Stimulated activated CD8-positive, alpha-beta memory T cell treated with anti-CD3 and anti-CD28 coated beads, Interleukin-4, amount 100 ng/mL, for 48 hours (primary cell): ENCODE measurements around the gene NUP210L.
"Not testable (repeated sequence)": the region's sequence is repeated elsewhere in the genome, so short reads cannot be mapped to it uniquely, and the experiment has no call there.

ENCODE experiments used
- DNase-seq: peaks from one replicate; pipeline ENCODE4 v3.0.0-alpha.2; 2020

NUP210L gene

DNA sequence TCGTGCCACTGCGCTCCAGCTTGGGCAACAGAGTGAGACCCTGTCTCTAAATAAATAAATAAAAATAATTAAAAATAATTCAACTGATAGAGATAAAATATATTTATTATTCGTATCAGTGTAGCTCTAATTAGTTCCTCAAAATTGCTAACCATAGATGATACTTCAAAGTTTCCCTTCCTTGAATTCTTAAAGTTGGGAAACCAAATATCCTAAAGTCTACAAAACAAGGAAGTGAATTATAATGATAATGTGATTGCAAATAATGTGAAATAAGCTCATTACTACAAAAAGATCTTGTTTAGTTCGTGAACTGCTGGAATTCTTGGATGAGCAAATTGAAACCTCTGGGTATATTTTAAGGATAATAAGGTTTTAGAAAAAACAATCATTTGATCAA lies 60.5 kb downstream of the NUP210L start:
- DNase-seq = no peak

- no peak for DNase-seq
These were observed 61.2 kb downstream of the NUP210L start for GRCh38 chr1:154093699-154094098.

- no peak for DNase-seq
These were observed 63.2 kb downstream of the NUP210L start for GRCh38 chr1:154091706-154092105.

GRCh38 chr1:154087574-154087973 lies 67.3 kb downstream of the NUP210L start:
- DNase-seq = no peak

GRCh38 chr1:154083057-154083456 lies 71.8 kb downstream of the NUP210L start:
- DNase-seq = not testable (repeated sequence)

- no peak for DNase-seq
These were observed 73.3 kb downstream of the NUP210L start for GRCh38 chr1:154081386-154082126.

DNA sequence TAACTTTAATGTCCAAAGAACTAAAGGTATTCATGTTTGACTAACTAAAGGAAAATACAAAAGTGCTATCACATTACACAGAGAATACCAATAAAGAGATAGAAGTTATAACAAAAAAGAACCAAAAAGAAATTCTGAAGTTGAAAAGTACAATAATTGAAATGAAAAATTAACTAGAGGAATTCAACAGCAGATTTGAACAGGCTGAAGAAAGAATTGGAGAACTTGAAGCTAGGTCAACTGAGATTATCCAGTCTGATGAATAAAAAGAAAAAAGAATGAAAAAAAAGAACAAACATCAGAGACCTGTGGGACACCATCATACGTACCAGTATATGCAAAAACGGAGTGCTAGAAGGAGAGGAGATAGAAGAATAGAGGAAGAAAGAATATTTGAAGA lies 78.5 kb downstream of the NUP210L start:
- DNase-seq = no peak

GRCh38 chr1:154075746-154076145 lies 79.1 kb downstream of the NUP210L start:
- DNase-seq = no peak

DNA sequence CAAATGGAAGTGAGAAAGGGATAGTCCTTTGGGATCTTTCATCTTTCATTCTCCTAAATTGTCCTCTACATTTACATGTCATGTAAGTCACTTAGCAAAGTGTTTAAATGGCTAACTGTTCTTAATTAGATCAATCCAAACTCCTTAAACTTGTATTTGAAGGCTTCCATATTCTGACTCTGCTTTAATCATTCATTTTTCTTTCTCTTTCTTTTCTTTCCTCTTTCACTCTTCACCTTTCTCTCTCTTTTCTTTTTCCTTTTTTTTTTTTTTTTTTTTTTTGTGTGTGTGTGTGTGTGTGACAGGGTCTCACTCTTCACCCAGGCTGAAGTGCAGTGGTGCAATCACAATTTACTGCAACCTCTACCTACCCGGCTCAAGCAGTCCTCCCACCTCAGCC lies 92.6 kb downstream of the NUP210L start:
- no peak for DNase-seq

DNA sequence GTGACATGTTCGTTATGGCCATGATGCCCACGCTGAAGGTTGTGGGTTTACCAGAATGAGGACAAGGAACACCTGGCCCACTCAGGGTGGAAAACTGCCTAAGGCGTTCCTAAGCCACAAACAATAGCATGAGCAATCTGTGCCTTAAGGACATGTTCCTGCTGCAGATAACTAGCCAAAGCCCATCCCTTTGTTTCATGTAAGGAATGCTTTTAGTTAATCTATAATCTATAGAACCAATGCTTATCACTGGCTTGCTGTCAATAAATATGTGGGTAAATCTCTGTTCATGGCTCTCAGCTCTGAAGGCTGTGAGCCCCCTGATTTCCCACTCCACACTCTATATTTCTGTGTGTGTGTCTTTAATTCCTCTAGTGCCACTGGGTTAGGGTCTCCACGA lies 107.4 kb downstream of the NUP210L start:
- DNase-seq = not testable (repeated sequence)

DNA sequence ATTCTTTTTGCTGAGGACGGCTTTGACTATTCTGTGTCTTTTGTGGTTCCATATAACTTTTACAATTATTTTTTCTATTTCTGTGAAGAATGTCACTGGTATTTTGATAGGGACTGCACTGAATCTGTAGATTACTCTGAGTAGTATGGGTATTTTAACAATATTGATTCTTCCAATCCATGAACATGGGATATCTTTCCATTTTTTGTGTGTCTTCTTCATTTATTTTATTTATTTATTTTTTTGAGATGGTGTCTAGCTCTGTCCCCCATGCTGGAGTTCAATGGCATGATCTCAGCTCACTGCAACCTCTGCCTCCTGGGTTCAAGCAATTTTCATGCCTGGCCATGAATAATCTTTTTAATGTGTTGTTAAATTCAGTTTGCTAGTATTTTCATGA lies 121.2 kb downstream of the NUP210L start:
- DNase-seq = not testable (repeated sequence)

- no peak for DNase-seq
These were observed 134.9 kb downstream of the NUP210L start for GRCh38 chr1:154019940-154020339.

DNA sequence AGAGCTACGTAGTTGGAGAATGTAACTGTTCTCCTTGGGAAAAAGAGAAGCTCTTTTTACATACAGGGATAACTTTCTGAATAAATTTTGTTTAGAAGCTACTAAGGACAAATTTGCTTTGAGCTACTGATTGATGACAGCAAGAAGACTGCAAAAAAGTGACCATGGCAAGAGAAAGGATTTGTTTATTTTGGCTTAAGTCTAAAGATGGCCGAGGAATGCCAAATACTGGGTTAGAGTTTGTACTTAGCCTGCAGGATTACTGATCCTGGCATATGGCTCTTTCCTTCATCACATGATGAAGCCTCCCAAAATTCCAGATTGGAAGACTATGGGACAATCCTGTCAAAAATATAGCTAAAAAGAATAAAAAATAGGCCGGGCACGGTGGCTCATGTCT lies 135.6 kb downstream of the NUP210L start:
- no peak for DNase-seq

DNA sequence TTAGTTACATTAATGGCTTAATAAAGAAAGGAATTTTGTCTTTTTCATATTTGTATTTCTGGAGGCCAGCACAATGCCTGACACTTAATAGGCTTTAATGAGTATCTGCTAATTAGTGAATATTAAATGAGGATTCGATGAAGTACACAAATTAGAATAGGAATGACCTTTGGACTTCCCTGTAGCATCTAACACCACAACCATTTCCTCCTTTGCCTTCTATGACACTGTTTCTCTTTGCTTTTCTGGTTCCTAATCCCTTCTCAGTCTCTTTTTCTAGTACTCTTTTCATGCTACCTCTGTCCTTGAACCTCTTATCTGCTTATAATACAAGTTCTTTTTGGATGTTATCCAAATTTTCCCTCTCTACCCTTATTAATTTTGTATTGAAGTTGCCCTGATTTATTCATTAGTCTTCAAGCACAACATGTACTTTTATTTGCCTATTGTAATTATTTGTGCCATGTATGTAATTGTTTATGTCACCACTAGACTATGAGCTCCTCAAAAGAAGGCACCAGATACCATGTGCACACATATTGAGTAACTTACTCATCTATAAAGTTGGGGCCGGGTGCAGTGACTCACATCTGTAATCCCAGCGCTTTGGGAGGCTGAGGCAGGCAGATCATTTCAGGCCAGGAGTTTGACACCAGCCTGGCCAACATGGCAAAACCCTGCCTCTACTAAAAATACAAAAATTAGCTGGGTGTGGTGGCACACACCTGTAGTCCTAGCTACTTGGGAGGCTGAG lies 140.5 kb downstream of the NUP210L start:
- no peak for DNase-seq

- not testable (repeated sequence) for DNase-seq
These were observed 142.3 kb downstream of the NUP210L start for GRCh38 chr1:154012543-154012942.

DNA sequence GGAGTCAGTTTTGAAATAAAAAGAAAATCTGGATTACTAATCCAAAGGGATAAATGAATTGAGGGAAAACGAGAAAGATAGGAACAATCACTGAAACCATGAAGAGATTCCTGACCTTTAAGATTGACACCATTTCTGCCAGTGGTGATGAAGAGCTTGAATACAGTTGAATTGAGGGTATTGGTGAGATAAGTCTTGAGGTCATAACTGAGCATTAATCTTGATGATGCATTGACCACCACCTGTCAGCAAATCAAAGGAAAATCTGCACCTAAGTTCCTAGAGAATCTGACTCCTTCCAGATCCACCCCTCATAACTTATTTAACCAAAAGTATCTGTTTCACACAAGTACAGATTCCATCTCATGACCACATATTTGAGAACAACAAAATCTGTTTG lies 142.7 kb downstream of the NUP210L start:
- DNase-seq = no peak

DNA sequence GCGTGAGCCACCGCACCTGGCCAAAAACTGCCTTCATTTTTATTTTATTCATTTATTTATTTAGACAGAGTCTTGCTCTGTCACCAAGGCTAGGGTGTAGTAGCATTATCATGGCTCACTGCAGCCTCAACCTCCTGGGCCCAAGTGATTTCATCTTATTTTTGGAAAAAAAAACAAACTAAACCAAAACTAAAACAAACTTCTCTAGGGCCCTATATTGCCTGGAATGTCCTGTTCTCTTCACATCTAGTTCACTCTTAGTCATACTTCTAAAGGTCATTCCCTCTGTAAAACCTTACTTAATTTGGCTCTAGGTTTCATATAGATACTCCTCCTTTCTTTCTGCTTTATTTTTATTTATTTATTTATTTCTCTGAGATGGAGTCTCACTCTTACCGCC lies 148.7 kb downstream of the NUP210L start:
- no peak for DNase-seq

- no peak for DNase-seq
These were observed 154.5 kb downstream of the NUP210L start for GRCh38 chr1:154000420-154000819.

DNA sequence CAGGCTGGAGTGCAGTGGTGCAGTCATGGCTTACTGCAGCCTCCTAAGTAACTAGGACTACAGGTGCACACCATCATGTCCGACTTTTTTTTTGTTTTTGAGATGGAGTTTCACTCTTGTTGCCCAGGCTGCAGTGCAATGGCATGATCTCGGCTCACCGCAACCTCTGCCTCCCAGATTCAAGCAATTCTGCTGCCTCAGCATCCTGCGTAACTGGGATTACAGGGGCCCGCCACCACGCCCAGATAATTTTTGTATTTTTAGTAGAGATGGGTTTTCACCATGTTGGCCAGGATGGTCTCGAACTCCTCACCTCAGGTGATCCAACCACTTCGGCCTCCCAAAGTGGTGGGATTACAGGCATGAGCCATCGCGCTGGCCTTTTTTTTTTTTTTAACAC lies 158.0 kb downstream of the NUP210L start:
- not testable (repeated sequence) for DNase-seq

GRCh38 chr1:153995640-153996039 lies 159.2 kb downstream of the NUP210L start:
- no peak for DNase-seq

DNA sequence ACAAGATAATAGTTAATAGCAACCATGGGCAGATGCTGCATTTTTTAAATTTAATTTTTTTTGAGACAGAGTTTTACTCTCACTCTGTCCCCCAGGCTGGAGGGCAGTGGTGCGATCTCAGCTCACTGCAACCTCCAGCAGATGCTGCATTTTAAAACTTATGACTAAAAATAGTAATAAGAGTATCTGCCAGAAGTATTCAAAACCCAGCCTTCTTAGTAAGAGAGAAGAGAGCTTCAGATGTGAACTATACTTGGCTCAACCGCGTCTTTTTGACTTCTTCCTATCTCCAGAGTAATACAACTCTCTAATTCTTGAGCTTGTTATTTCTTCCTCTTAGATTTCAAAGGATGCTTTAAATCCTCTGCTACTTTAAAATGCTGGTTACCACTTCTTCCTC lies 159.7 kb downstream of the NUP210L start:
- no peak for DNase-seq

- DNase-seq = no peak
These were observed 163.1 kb downstream of the NUP210L start for GRCh38 chr1:153991806-153992205.

DNA sequence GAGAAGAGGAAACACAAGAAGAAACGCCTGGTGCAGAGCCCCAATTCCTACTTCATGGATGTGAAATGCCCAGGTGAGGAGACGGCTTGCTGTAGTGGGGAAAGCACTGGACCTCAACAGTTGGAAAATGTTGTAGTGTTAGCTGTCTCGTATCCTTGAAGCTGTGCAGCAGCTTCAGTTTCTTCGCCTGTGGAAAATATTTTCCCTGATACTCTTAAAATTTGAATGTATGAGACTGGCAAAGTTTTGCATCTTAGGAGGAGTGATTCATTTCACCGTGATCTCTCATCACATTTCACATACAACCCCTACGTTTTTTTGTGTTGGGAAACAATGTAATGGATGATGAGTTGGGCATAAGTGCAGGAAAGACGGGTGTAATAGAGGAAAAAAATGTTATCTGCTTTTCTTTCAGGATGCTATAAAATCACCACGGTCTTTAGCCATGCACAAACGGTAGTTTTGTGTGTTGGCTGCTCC lies 163.7 kb downstream of the NUP210L start:
- no peak for DNase-seq

DNA sequence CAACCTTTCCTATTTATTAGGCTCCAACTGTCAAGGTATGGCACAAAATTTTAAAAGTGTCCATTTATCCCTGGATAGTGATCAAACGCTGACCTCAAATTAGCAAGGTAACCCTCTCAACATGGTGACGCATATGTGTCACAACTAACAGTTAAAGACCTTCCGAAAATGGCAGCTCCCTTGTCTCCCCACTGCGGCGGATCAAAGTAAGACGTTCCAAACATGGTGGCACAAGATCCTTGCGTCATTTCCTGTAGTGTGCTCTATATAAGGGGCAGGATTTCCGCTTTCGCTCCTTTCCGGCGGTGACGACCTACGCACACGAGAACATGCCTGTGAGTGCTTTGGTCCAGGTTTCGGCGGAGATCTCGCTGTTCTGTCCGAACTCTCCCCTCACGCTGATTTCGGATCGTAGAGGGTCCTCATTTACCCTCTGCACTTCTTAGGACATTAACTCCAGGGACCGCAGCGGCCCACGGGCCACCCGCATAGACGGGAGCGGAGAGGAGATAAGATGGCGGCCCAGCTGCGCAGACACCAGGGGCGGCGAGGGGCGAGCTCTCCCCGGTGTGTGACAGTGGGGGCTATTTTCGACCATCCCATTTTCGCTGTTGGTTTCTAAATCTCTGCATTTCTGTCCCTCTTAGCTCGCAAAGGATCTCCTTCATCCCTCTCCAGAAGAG lies 164.3 kb downstream of the NUP210L start, which contains the start of gene RPS27:
Gene RPS27, plus strand, starts transcription at position 295 of the 683 bp plus-strand sequence. Its CDS starts 35 bp downstream, at position 330.
- peak; percentile 85 for DNase-seq
